DMS79 (cell line): ENCODE results near the gene XPO6.
"Not testable (repeated sequence)": the region's sequence is repeated elsewhere in the genome, so short reads cannot be mapped to it uniquely, and the experiment has no call there.

ENCODE experiments used
- DNase-seq: peaks from one replicate; lab custom pipeline; 2025; lab: John Stamatoyannopoulos, UW

XPO6 gene

DNA sequence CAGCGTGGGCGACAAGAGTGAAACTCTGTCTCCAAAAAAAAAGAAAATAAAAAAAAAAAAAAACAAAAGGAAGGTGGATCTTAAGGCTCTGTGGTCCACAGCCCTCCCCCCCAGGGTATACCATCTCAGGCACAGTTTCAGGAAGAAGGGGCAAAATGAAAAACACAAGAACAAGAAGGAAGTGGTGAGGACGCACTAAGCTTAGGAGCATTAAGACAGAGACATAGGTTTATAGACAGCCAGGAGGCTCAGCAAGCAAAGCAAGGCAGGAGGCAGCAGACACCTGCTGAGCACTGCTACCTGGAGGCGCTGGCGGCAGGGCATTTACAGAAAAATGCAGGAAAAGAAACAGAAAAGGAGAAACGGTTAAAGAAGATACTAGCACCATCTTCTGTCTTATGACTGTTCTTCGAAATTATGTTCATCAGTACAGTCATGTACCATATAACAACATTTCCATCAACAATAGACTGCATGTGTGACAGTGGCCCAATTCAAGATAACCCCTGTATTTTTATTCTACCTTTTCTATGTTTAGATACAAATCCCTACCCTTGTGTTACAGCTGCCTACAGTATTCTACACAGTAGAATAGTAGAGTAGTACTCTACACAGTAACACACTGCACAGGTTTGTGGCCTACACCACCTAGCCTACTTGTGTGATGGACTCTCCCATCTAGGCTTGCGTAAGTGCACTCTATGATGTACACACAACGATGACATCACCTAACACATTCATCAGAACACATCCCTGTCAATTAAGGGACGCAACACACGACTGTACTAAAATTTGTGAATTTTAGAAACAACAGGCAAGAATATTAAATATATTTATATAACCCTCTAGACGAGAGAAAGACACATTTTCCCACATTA lies 62.5 kb downstream of the XPO6 start:
- DNase-seq: no peak

DNA sequence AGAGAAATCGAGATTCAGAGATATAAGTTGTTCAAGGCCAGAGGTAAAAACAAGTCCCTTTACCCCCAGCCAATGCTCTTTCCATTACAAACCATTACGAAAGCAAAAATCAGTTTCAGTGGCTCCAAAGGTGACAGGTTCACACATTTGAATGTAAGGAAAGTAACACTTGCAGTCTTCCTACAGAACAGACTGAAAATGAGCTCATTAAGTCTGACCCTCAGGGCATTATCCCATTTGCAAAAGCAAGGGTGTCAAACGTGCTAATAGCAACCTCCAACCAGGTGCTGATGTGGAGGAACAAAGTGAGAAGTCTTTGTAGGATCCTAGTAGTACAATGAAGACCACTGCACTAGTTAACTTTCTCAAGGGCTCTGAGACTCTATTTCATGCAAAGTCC lies 65.2 kb downstream of the XPO6 start:
- no peak for DNase-seq

DNA sequence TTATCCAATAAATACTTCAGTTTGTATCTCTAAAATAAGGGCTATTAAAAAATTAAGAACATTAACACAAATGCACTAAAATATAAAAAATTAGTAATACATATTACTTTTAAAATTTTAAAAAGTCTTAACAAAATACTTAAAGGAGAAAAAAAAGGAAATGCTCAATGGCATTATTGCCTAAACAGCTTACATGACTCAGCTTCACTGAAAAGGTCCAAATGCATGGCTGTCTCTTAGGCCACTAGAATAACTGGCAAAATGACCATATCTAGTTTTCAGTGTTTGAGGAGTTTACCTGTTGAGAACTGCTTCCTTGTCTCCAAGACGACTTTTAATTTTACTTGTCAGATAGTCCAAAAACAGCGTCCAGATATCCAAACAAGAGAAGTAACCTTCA lies 66.0 kb downstream of the XPO6 start:
- no peak for DNase-seq

DNA sequence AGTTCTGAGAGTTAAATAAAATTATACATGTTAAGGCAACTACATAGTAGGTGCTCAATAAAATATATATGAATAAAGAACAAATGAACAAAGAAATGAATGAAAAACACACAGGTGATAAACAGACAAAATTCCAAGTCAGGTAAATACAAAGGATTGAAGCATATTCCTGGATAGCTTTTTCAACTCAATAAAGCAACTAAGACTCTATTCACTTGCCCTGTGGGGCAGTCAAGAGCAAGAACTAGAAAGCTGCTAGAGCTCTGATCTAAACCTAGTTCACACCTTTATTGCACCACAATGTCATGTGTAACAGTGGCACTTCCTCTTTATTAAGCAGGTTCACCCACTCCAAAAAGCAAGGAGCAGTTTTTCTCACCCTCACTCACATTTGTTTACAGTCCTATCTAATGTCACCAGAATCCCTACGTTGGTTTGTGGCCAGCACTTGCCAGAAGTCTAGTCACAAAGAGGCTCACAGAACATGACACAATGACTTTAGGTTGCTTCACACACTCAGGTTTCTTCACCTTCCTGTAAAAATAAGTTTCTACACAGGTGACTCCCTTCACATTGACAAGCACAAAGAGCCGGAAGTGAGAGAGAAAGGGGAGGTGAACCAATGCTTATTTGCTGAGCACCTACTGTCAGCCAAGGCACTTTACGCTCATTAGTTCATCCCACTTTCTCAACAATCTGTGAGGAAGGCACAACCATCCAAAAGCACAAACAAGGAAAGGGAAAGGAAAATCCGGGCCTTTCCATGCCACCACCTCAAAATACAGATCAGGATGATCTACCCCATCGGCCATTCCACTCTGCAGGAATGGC lies 70.8 kb downstream of the XPO6 start:
- no peak for DNase-seq

DNA sequence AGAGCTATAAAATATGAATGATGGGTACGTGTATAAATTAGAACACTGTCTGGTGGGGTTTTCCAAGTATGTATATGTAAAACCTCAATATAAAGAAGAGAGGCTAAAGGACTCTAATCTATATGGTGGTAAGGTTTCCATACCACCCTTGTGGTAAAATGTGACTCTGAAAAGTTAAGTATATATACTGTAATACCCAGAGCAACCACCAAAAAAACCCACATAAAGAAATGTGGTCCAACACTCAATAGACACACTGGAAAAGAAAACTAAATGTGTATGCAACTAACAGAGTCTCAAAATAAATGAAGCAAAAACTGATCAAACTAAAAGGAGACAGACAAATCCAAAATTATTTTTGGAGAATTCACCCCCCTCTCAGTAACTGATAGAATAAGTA lies 72.2 kb downstream of the XPO6 start:
- DNase-seq: no peak

DNA sequence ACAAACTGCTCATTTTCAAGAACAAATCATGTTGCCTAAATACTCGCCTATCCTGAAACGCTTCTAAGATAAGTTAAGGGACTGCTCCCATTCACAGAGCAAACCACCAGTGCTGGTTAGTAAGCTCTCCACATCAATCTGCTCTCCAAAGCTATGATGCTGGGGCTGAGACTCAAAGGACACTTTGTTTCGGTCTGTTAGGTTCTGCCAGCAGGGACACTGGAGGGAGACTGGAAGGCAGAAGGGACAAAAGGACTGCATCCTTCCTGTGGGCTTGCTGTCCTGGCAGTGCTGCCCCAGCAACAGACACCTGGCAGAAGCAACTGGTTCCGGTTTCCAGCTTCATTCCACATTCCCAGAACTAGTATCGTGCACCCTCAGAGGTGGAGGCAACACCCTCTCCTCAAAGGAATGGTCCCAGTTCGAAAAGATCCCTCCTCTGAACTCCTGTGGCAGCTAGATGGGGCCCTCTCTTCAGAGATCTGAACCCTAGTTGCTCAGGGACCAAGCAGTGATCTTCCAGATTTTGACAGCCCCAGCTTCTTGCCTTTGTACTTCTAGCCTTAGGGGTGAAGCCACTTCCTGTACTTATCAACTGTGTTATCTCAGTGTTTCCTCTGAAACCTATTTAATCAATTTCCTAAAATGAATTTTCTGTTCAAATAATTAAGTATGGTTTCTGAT lies 74.9 kb downstream of the XPO6 start:
- DNase-seq: no peak

DNA sequence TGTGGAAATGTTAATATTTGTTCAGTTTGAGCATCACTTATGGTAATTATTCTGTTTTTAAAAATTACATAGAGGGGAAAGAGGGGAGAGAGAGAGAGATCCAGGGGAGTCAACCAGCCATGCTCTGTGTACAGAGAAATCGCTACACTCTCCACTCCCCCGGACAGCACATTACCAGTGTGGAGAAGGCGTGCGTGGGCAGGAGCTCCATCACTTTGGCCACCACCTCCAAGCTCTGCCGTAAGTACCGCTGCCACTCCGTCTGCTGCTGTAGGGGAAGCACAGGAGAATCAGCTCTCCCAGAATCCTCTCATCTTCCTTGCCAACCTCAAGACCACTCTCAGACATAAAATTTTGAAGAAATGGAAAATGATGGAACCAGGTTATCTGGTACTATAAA lies 78.1 kb downstream of the XPO6 start:
- DNase-seq: no peak

DNA sequence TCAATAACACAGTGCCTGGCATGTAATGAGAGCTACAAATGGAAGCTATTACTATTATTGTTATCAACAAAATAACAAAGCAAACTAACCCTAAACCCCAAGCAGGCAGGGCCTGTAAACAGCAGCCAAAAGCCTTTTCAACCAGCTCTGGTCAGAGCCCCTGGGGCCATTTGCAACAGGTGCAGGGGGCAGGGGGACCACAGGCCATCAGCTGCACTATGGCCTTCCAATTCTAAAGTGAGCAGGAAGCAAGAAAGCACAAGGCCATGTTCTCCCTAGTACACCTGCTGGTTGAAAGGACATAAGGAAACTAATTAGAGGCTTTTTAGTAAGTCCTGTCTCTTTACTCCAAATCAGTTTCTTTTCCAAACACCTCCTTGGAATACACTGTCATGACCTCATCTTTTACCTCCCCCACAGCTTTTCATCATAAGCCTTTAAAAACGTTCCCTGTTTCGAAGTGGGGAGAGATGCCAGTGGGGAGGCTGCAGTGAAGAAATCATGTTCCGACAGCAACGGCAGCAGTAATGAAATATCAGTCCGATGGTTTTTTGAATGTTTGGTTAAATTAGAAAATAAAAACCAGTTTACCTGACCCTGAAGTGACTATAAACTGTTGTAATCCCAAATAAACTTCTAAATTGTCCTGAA lies 79.9 kb downstream of the XPO6 start:
- DNase-seq: no peak

DNA sequence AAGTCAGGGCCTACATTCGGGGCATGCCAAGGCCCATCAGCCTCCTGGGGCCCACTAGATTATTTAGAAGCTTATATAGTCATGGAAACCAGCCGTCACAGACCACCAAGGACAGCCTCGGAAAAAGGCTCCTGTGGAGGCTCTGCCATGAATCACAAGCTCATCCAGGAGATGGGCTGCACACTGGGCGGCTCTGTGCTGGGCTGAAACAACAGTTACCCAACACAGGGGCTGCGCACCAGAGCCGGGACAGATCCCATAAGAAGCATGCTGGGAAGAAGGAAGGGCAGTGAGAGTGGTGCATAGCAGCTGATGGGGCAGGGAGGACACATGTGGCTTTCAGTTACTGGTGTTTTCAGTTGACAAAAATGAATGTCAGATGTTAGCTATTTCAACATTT lies 80.6 kb downstream of the XPO6 start:
- DNase-seq: no peak

DNA sequence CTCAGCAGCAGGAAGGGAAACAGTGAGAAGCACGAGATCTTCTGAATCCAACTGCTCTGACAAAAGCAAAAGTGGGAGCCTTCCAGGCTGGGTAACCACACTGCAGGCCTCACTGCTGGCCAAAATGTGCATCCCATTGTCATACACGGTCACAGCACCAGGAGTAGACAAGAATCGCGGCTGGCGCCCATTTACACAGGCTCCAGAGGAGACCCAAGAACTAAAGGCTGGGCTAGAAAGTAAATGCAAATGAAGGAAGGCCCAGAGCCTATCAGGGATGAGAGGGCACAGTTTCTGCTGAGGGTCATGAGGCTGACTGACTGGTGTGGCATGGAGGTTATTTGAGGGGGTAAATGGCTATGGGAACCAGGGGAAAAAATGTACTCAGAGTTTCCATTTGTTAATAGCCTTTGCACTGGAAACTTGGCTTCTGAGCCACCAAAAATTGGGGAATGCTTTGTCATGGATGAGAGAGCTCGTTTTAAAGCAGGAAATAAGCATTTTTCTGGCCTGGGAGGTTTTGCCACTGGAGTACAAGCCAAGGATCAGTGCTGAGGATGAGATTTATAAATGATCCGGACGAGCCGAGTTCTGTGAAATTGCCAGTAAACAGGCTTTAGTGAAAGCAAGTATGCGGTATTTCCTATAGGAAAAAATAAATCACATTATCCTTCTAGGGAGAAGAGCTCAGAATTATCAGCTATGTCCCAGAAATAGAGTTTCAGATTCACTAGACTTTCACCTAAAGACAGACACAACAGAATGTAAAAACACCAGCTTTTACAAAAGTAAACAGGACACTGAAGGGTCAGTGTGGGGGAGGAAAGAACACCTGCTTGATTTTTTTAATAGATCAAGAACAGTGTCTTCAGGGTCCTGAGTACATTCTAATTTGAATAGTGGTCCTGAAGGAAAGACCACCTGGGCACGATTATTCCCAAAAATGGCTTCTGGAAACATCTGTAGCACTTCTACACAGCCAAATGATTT lies 81.4 kb downstream of the XPO6 start:
- no peak for DNase-seq

DNA sequence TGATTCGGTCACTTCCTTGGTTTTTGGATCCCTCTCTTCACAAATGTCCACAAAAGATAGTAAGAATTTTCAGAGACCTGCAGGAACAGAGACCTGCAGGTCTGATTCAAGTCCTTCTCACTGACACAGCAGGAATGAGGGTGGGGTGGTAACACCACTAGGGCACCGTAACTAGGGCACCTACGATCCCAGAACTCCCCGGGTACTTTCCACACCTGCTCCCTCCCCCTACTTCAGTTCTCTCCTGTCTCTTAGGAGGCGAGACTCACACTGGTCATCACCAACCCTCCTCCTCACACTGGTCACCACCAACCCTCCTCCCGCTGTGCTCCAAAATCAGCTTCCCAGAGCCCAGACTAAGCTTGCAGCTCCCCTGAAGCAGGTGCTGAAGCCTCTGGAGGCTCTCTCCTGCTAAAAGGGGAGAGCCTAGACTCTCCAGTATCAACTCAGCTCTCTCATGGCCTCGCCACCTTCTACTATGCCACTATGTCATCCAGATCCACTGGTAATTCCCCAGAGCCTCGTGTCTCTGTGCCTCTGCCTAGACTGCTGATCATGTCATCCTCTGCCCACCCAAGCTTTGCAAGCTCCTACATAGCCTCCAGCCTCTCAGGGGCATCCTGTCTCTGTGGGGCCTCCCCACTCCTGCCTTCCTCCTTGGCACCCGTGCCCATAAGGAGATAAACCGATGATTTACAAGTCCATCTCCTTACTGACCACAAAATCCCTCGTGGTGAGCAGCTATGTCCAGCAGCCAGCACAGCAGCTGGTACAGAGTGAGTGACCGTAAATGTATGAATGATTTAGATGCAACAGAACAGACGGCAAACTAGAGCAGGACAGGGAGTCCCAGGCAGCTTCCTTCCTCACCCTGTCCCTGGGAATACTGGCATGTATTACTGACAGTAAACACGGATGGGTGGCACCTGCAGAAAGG lies 84.8 kb downstream of the XPO6 start:
- DNase-seq: no peak

DNA sequence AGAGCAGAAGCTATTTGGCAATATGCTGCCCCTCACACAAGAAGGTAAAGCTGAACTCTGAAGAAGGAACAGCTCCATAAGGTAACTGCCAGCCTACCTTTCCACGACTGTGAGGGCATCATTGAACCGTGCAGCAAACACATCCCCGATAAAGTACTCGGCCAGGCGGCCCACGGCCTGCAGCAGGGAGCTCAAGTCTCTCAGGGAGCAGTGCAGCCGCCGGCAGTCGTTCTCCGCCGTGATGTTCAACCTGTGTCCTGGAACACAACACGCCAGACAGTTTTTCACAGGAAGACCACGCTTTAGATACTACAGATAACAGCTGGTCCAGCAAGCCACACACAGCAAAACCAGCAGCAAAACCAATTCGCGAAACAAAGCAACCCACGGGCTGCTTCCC lies 86.2 kb downstream of the XPO6 start:
- DNase-seq: no peak

DNA sequence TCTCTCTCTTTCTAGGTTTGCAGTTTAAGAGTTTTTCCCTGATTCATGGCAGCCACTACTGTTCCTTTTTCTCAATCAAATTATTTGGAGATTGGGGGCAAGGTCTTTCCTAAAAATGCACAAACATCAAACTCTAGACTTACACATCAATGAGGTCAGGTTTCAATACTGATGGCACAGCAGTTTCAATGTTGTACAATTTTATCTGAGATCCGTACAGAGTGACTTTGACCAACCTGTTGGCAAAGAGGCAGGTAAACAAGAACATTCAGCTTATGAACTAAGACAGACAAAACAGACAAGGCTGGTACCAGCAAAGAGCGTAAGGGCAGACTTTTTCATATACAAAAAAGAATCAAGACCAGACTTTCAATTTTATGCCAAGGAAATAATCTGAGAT lies 90.2 kb downstream of the XPO6 start:
- no peak for DNase-seq

DNA sequence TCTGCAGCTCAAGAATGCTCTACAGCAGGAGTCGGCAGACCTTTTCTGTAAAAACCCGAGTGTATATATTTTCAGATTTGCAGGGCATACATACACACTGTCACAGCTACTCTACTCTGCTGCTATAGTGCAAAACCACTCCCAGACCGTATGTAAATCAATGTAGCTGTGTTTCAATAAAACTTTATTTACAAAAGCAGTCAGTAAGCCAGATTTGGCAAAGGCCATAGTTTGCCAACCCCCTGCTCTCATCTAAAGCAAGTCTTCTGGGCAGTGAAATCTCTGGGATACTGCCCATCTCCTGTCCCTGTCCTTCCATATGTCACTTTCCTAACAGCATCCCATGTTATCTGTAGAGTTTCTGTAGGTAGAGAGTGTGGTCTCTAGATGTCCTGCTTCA lies 91.0 kb downstream of the XPO6 start:
- DNase-seq: no peak

DNA sequence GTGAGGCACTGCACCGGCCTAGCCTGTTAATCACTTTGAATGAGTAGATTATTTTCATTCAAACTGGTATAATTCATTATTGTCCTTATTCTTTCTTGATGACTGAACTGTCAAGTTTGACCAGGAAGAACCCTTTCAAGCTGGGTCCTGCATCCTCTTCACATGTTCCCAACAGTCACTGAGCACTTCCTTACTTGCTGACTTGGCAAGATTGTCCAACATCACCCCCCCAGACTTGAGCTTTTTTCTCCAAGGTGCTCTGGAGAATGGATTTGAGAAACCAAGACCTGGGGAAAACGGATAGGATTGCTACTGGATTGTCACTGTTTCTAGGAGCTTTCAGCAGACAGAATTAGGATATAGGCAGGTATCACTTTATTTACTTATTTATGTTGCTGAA lies 93.1 kb downstream of the XPO6 start:
- DNase-seq: no peak

DNA sequence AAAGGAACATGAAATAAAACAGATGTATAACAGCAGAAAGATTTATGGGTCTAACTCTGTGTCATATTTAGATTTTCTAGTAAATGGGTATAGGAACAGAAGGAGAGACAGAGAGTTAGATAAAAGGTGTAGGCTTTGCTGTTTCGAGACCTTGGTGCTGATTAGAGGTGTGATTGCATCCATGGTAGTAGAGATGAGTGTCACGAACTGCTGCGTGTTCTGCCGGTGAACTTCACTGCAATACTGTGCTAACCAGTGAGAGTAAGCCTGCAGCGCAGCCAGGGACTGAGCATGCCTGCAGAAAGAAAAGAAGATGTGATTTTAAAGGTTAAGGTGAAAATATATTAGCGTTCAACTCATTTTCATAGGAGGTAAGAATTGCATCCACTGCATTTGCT lies 94.6 kb downstream of the XPO6 start:
- DNase-seq: no peak

DNA sequence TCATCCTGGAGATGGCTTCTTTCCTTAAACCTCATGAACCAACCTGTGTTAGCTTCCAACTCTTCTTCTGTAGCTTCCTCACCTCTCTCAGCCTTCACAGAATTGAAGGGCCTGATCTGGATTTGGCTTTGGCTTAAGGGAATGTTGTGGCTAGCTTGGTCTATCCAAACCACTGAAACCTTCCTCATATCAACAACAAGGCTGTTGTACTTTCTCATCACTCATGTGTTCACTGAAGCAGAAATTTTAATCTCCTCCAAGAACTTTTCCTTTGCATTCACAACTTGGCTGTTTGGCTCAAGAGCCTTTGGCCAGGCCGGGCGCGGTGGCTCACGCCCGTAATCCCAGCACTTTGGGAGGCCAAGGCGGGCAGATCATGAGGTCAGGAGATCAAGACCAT lies 95.9 kb downstream of the XPO6 start:
- DNase-seq: not testable (repeated sequence)

DNA sequence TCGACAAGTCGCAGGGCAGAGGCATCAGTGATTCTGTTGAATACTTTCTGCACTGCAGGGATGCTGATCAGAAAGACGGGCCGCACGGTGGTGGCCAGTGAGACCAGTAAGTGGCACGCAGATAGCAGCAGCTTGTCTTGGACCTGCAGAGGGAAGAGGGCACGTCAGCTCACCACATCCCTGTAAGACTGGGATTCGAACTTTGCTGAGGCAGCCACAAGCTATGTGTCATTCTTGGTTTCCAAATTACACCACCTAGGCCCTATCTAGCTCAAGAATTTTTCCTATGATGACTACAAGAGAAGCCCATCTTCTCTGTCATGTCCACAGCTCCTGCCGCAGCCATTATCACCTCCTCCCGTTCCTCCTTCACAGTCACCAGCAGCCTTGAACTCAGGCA lies 98.9 kb downstream of the XPO6 start:
- DNase-seq: no peak

DNA sequence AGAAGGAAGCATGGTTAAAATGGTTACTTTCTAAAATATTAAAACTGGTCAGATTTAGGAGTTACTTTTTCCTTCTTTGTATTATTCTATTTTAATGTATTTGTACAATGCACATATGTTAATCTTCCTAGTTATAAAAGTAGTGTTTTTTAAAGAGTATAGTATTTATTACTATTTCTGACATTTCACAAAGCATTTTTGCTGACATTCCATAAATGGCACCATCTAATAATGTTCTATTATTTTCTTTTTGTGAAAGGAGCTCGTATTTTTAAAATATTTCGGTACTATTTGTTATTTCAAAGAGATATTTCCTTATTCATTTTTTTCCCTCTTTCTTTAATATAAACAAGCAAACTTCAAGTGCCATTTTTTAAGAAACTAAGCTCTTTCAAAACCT lies 100.8 kb downstream of the XPO6 start:
- no peak for DNase-seq

DNA sequence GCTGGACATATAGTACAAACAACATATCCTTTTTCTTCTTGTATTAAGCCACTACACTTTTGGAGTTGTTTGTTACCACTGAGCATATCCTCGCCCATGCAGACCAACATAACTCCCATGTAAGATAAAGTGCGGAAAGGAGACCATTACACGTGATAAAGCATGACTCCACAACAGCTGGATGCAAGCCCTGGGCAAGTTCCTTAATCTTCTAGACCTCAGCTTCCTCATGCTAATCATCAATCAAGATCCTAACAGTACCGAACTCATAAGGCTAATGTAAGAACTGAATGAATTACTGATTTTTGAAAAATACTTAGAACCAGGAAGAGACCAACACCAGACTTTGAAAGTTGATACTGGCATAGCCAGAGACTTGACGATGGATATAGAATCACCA lies 101.3 kb downstream of the XPO6 start:
- no peak for DNase-seq
